Measurements from ENCODE around the gene PRRG3. TPM values are rescaled to one million over a fixed set of nuclear protein-coding genes. Genes with fewer than 3 reads are reported as not detected.

PRRG3 gene
- total and polyA plus RNA-seq, 4 donors, result 0.11 to 5.6 (median 1.5) TPM

GRCh38 chrX:151725338-151725614 is 30.0 kb downstream of the PRRG3 start:
- peak in 1 of 3 donors; percentile 4 for DNase-seq
- H3K36me3 ChIP-seq (ENCODE audit: control insufficient read depth in 4 of 4, insufficient read depth in 4 of 4, low read length in 4 of 4), result no peaks in the 10 kb centered on the region
- H3K27me3 ChIP-seq (ENCODE audit: control insufficient read depth in 3 of 3, insufficient read depth in 3 of 3, low read length in 2 of 3), result peaks cover 0 to 4% (median 0%) of the 10 kb centered on the region in 3 donors
- TF ChIP-seq CTCF (IDR thresholded peaks at IDR 0.05; ENCODE audit: control extremely low read depth, extremely low read depth), result no peak
- 47 to 100% methylated on average over 1 of the region's 1 CpG for WGBS, 2 donors
- no peaks in the 10 kb centered on the region for H3K9me3 ChIP-seq (ENCODE audit: control insufficient read depth in 4 of 4, insufficient read depth in 3 of 4, low read length in 3 of 4)
- H3K4me3 ChIP-seq, result no peak overlapping the region
- H3K27ac ChIP-seq (ENCODE audit: low read depth in 1 of 2, low read length in 1 of 2), result no peak overlapping the region
- peaks cover 0 to 4% (median 0%) of the 10 kb centered on the region in 5 donors for H3K4me1 ChIP-seq (ENCODE audit: control insufficient read depth in 5 of 5, insufficient read depth in 5 of 5, low read length in 5 of 5)
- no peak for ATAC-seq (ENCODE audit: insufficient read depth, low FRiP score)
- no peak overlapping the region for H3K9ac ChIP-seq (ENCODE audit: insufficient read depth in 1 of 2, low read length in 2 of 2)

GRCh38 chrX:151726751-151727150 is 31.5 kb downstream of the PRRG3 start:
- Histone ChIP-seq H3K4me3 (no peak overlapping the region), H3K9me3 (ENCODE audit: control insufficient read depth in 4 of 4, insufficient read depth in 3 of 4, low read length in 3 of 4) (no peaks in the 10 kb centered on the region), H3K27me3 (ENCODE audit: control insufficient read depth in 3 of 3, insufficient read depth in 3 of 3, low read length in 2 of 3) (peaks cover 0 to 4% (median 0%) of the 10 kb centered on the region in 3 donors), H3K4me1 (ENCODE audit: control insufficient read depth in 5 of 5, insufficient read depth in 5 of 5, low read length in 5 of 5) (peaks cover 0 to 4% (median 0%) of the 10 kb centered on the region in 5 donors), H3K36me3 (ENCODE audit: control insufficient read depth in 4 of 4, insufficient read depth in 4 of 4, low read length in 4 of 4) (no peaks in the 10 kb centered on the region), H3K9ac (ENCODE audit: insufficient read depth in 1 of 2, low read length in 2 of 2) (no peak overlapping the region), H3K27ac (ENCODE audit: low read depth in 1 of 2, low read length in 1 of 2) (no peak overlapping the region)
- DNase-seq, result peak in 1 of 3 donors; percentile 9
- no peak for ATAC-seq (ENCODE audit: insufficient read depth, low FRiP score)
- TF ChIP-seq CTCF (IDR thresholded peaks at IDR 0.05; ENCODE audit: control extremely low read depth, extremely low read depth), result no peak
- 64 to 93% methylated on average over 4 to 5 of the region's 5 CpGs for WGBS, 2 donors

- Histone ChIP-seq H3K4me1 (ENCODE audit: control insufficient read depth in 5 of 5, insufficient read depth in 5 of 5, low read length in 5 of 5) (peaks cover 0 to 4% (median 0%) of the 10 kb centered on the region in 5 donors), H3K9me3 (ENCODE audit: control insufficient read depth in 4 of 4, insufficient read depth in 3 of 4, low read length in 3 of 4) (peaks cover 0 to 2% (median 0%) of the 10 kb centered on the region in 4 donors), H3K9ac (ENCODE audit: insufficient read depth in 1 of 2, low read length in 2 of 2) (no peak overlapping the region), H3K4me3 (no peak overlapping the region), H3K36me3 (ENCODE audit: control insufficient read depth in 4 of 4, insufficient read depth in 4 of 4, low read length in 4 of 4) (no peaks in the 10 kb centered on the region), H3K27me3 (ENCODE audit: control insufficient read depth in 3 of 3, insufficient read depth in 3 of 3, low read length in 2 of 3) (peaks cover 0 to 4% (median 4%) of the 10 kb centered on the region in 3 donors), H3K27ac (ENCODE audit: low read depth in 1 of 2, low read length in 1 of 2) (no peak overlapping the region)
- ATAC-seq (ENCODE audit: insufficient read depth, low FRiP score) (no peak), DNase-seq (peak in 1 of 3 donors; percentile 7)
- no peak for TF ChIP-seq CTCF (IDR thresholded peaks at IDR 0.05; ENCODE audit: control extremely low read depth, extremely low read depth)
- WGBS, 2 donors, result 70 to 92% methylated on average over 4 of the region's 4 CpGs
Observed at GRCh38 chrX:151727346-151727745, 32.1 kb downstream of the PRRG3 start.

Data from lung (tissue), 12 donors.